Measurements from ENCODE around the gene MAGI2. TPM values are rescaled to one million over a fixed set of nuclear protein-coding genes. Genes with fewer than 3 reads are reported as not detected.

The MAGI2 gene
- total RNA-seq, 1 experiment from 2014 or later = 0.22 TPM

GRCh38 chr7:79455173-79455790 is 1.8 kb upstream of the MAGI2 start:
- Histone ChIP-seq H2AFZ (ENCODE audit: low read depth, low read length, poor library complexity, severe bottlenecking) (no peak overlapping the region), H3K27me3 (ENCODE audit: insufficient read depth, low read length) (no peaks in the 10 kb centered on the region), H3K4me1 (ENCODE audit: control insufficient read depth in 1 of 2, insufficient read depth in 2 of 2, low read length in 2 of 2) (no peaks in the 10 kb centered on the region), H3K9ac (ENCODE audit: low read length) (no peak overlapping the region), H3K36me3 (ENCODE audit: control insufficient read depth in 1 of 2, insufficient read depth in 2 of 2, low read length in 2 of 2) (no peaks in the 10 kb centered on the region), H3K4me3 (replicated peaks in 1 of 2; ENCODE audit: low read depth in 1 of 2, low read length in 2 of 2) (no peak overlapping the region), H3K9me2 (ENCODE audit: insufficient read depth) (no peaks in the 10 kb centered on the region), H4K20me1 (ENCODE audit: insufficient read depth) (no peaks in the 10 kb centered on the region), H3K4me2 (ENCODE audit: low read length) (no peak overlapping the region), H3K27ac (ENCODE audit: low read depth, low read length) (no peak overlapping the region), H3K9me3 (ENCODE audit: control insufficient read depth in 1 of 2, insufficient read depth in 1 of 2, low read depth in 1 of 2, low read length in 2 of 2) (no peaks in the 10 kb centered on the region), H3K79me2 (ENCODE audit: insufficient read depth, low read length) (no peaks in the 10 kb centered on the region)
- intact Hi-C loops (cut with micrococcal nuclease) = no loop called here
- POLR2A ChIA-PET = no interaction called here
- DNase-seq (ENCODE audit: low read depth, low spot score) (no peak), ATAC-seq (no peak)
- RAD21 ChIA-PET (ENCODE audit: low non-redundant PET in 1 of 2, low total read pairs in 2 of 2, uncharacterized antibody in 2 of 2, unreplicated experiment in 2 of 2) = no interaction called here
- CTCF ChIA-PET = no interaction called here
- TF ChIP-seq ZNF274 (IDR thresholded peaks at IDR 0.05; ENCODE audit: low read depth, low read length) (no peak), FOSL1 (IDR thresholded peaks at IDR 0.05; ENCODE audit: low read depth) (no peak), ELF1 (IDR thresholded peaks at IDR 0.05; ENCODE audit: borderline replicate concordance, low read depth) (no peak), SP1 (IDR thresholded peaks at IDR 0.05; ENCODE audit: low read depth) (no peak), ZFX (IDR thresholded peaks at IDR 0.05) (no peak), CEBPB (IDR thresholded peaks at IDR 0.05; ENCODE audit: low read depth) (no peak), TCF7L2 (IDR thresholded peaks at IDR 0.05; ENCODE audit: borderline replicate concordance, extremely low read depth, insufficient read depth, insufficient read length) (no peak), CTCF (IDR thresholded peaks at IDR 0.05 in 2 of 3, conservative IDR thresholded peaks at IDR 0.05 in 1 of 3; ENCODE audit: borderline replicate concordance in 1 of 3, insufficient read depth in 1 of 3, low read depth in 2 of 3, low read length in 2 of 3) (no peak), REST (IDR thresholded peaks at IDR 0.05; ENCODE audit: low read depth) (no peak), ATF3 (IDR thresholded peaks at IDR 0.05) (no peak), SRF (IDR thresholded peaks at IDR 0.05; ENCODE audit: low read depth) (no peak), EZH2 (IDR thresholded peaks at IDR 0.05) (no peak), MAX (IDR thresholded peaks at IDR 0.05) (no peak), EGR1 (IDR thresholded peaks at IDR 0.05; ENCODE audit: low read depth) (no peak)
- no TSS peak for BruUV-seq (replicated peaks)
